GM18907 (cell line): ENCODE data around the gene SNRNP40.

ENCODE experiments used
- ATAC-seq: cut with Tn5 transposase; IDR thresholded peaks from one replicate; pipeline ENCODE4 v1.9.1; 2021; ENCODE audit warnings: mild to moderate bottlenecking, moderate library complexity; ENCODE audit not compliant: unreplicated experiment

The SNRNP40 gene

GRCh38 chr1:31296486-31297276, at the start of gene SNRNP40, which contains the start of gene ZCCHC17:
TSS of gene SNRNP40 (minus strand) at chr1:31296788. CDS start at chr1:31296751, 37 bp downstream.
TSS of gene ZCCHC17 (plus strand) at chr1:31297032. CDS start at chr1:31310099, 13,067 bp downstream.
- peak; percentile 95 for ATAC-seq

- no peak for ATAC-seq
Observed at GRCh38 chr1:31345635-31346034, 49.0 kb upstream of the SNRNP40 start.

GRCh38 chr1:31344503-31344902, 47.9 kb upstream of the SNRNP40 start:
- no peak for ATAC-seq

- no peak for ATAC-seq
Observed at GRCh38 chr1:31336687-31337467, 40.3 kb upstream of the SNRNP40 start.

GRCh38 chr1:31335007-31335406, 38.4 kb upstream of the SNRNP40 start:
- ATAC-seq, result no peak

- no peak for ATAC-seq
Observed at GRCh38 chr1:31327381-31327780, 30.8 kb upstream of the SNRNP40 start.

GRCh38 chr1:31326461-31326860, 29.9 kb upstream of the SNRNP40 start:
- ATAC-seq, result no peak

GRCh38 chr1:31324992-31325391, 28.4 kb upstream of the SNRNP40 start:
- ATAC-seq, result no peak

GRCh38 chr1:31324093-31324492, 27.5 kb upstream of the SNRNP40 start:
- no peak for ATAC-seq

- ATAC-seq, result no peak
Observed at GRCh38 chr1:31318146-31318545, 21.6 kb upstream of the SNRNP40 start.

GRCh38 chr1:31315902-31316301, 19.3 kb upstream of the SNRNP40 start:
- no peak for ATAC-seq

GRCh38 chr1:31310198-31310597, 13.6 kb upstream of the SNRNP40 start:
- ATAC-seq, result no peak

- no peak for ATAC-seq
Observed at GRCh38 chr1:31308036-31308435, 11.4 kb upstream of the SNRNP40 start.

- ATAC-seq, result no peak
Observed at GRCh38 chr1:31306278-31306677, 9.7 kb upstream of the SNRNP40 start.

- ATAC-seq, result no peak
Observed at GRCh38 chr1:31302709-31303441, 6.3 kb upstream of the SNRNP40 start.

- no peak for ATAC-seq
Observed at GRCh38 chr1:31300193-31300592, 3.6 kb upstream of the SNRNP40 start.

- no peak for ATAC-seq
Observed at GRCh38 chr1:31299365-31299764, 2.8 kb upstream of the SNRNP40 start.

GRCh38 chr1:31297277-31298247, 974 bp upstream of the SNRNP40 start:
- no peak for ATAC-seq

- peak; percentile 4 for ATAC-seq
Observed at GRCh38 chr1:31295874-31296485, 608 bp downstream of the SNRNP40 start.

GRCh38 chr1:31289021-31289420, 7.6 kb downstream of the SNRNP40 start:
- ATAC-seq, result no peak
